Right lung (tissue), 5 donors: Measurements from ENCODE around the gene TRIM4. TPM values are rescaled to one million over a fixed set of nuclear protein-coding genes. Genes with fewer than 3 reads are reported as not detected.
"Not testable (repeated sequence)": the region's sequence is repeated elsewhere in the genome, so short reads cannot be mapped to it uniquely, and the experiment has no call there.

ENCODE experiments used
- DNase-seq, 2 donors: peaks; one replicate each; pipeline ENCODE4 v3.0.0-alpha.2; 2013
- polyA plus RNA-seq, 5 donors: library from polyadenylated mRNA; unstranded; fragments of 120-200 nt; gene quantifications; one replicate each; pipeline versions ENCODE4 v1.2.1 to v1.2.3, GENCODE V29; 2013; ENCODE audit warnings: inconsistent platforms in 1 of 5, low replicate concordance in 1 of 5; ENCODE audit not compliant: insufficient read length in 5 of 5, insufficient read depth in 1 of 5

The TRIM4 gene
- polyA plus RNA-seq, 5 donors: 35.0 to 45.0 (median 38.6) TPM

DNA sequence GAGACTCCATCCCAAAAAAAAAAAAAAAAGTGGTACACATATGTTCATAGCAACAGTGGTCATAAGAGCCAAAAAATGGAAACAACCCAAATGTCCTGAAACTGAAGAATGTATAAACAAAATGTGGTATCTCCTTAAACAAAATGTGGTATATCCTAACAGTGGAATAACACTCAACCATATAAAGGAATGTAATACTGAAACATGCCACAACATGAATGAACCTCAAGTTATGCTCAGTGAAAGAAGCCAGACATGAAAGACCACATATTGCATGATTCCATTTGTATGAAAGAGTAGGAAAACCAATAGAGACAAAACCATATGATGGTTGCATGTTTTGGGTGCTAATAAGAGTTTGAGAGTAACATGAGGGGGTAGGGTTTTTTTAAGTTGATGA lies 7.0 kb upstream of the TRIM4 start:
- DNase-seq: no peak

DNA sequence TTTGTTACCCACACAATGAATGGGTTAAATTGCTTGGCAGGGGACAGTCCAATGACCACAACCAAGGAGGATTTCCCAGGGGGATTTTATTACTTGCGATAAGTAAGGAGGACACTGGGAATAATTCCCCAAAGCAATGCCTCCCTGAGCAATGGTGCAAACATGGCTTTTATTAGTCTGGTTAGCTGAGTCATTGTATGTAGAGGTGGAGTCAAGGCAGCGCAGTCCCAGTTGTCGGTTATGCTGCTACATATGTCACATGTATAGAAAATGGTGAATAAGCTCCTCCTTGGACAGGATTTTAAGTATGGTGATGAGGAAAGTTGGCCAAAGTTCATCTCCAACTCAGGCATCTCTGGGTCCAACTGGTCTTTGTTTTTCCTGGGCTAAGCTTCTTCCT lies 3.9 kb upstream of the TRIM4 start:
- no peak for DNase-seq

DNA sequence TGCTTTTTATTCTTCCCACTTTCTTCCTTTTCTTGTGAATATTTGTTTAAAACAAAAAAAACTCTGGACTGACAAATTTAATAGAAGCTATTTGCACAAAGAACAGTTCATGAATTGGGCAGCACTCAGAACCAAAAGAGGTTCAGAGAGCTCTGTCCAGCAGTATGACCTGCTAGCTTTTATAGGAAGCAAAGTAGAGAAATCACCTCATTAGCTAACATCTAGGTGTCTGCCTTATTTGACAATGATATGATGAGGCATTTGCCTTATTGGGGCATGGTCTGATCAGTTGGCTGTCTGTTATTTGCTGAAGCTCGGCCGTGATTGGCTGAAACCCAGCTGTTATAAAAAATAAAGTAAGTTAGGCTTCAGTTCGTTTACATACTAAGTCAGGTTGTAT lies 819 bp upstream of the TRIM4 start:
- no peak for DNase-seq

DNA sequence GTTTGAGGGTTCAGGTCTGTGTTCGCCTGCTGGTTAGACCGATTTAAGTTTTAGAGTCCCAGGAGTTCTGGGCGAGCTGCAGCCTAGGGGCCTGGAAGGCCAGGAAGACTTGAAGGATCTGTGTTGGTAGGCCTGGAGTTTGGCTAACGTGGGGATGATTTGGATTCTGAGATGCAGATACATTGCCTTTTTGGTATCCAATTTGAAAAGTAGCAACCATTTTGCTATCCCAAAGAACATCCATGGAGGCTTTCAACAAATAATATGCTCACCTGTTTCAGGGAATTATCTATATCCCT lies 433 bp upstream of the TRIM4 start:
- no peak for DNase-seq

DNA sequence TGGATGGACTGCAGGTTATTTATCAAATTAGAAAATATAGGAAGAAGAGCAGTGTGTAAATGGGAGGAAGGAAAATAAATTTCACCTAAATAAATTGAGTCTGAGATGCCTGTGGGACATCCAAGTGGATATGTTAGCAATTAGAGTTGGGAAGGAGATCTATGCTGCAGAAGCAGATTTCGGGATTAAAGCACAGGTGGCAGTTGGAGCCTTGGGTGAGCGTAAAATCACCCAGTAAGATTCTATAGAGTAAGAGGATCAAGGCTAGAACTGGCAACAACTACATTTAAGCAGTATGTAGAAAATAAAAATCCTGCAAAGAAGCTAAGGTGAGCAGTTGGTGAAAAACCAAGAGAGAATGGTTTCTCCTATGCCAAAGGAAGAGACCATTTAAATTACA lies 8.4 kb downstream of the TRIM4 start:
- no peak for DNase-seq

DNA sequence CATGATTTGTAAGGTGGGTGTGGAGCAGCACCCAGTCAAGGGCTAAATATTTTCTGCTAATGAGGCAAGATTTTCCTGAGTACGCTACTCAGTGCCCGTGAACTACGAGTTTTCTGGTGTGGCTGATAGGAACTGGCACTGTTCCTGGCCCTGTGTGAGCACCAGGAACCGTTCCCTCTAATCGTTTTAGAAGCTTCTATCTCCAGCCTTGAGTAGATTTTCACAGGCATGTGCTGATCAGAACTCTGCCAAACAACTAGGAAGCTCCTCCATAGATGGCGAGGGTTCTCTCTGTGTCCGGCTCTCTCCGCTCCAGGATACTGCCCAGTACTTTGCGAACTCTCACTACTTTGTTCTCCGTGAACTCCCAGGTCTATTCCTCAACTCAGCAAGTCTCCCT lies 17.7 kb downstream of the TRIM4 start:
- no peak for DNase-seq

DNA sequence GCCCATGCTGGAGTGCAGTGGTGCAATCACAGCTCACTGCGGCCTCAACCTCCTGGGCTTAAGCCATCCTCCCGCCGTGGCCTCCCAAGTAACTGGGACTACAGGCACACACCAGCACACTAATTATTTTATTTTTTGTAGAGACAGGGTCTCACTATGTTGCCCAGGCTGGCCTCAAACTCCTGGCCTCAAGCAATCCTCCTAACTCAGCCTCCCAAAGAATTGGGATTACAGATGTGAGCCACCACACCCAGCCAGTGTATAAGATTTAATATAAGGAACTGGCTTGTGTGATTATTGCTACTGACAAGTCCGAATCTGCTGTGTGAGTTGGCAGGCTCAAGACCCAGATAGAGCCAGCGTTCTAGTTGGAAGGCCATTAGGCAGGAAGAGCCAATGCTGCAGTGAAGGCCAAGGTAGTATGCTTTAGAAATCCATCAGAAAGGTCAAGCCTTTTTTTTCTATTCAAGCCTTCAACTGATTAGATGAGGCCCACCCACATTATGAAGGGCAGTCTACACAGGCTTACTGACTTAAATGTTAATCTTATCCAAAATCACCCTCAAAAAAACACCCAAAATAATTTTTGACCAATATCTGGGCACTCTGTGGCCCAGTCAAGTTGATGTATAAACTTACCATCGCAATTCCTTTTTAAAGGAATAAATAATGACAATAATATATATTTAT lies 19.4 kb downstream of the TRIM4 start:
- DNase-seq: no peak

DNA sequence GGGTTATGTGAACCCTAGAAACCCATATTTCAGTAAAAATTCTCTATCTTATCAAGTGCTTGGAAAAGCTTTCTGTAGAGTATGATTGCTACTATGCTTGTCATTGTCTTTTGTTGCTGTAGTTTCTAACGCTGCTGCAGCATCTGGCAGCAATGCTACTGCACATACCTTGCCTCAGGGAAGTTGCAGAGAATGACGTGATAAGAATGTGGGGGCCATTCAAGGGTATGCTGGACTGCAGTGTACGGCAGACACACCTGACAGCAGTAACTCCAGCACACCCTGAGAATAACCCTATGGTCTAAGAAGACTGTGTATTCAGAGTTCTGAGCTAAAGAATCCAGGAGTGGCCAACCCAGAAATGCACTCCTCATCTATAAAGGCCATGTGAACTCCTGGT lies 20.5 kb downstream of the TRIM4 start:
- no peak for DNase-seq

DNA sequence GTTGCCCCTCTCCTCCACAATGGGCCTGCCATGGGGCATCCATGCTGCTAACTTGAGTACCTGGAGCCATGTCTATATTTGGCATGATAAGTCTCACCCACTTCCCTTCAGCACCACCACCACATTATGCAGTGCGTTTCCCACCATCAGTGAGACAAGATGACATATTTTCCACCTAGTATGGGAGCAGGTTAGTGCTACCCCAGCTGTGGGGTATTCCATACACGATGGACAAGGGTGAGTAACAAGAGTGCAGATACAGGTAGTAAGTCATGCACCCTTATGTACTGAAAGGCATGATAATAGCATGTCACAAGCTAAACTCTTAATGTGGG lies 21.3 kb downstream of the TRIM4 start:
- DNase-seq: no peak

DNA sequence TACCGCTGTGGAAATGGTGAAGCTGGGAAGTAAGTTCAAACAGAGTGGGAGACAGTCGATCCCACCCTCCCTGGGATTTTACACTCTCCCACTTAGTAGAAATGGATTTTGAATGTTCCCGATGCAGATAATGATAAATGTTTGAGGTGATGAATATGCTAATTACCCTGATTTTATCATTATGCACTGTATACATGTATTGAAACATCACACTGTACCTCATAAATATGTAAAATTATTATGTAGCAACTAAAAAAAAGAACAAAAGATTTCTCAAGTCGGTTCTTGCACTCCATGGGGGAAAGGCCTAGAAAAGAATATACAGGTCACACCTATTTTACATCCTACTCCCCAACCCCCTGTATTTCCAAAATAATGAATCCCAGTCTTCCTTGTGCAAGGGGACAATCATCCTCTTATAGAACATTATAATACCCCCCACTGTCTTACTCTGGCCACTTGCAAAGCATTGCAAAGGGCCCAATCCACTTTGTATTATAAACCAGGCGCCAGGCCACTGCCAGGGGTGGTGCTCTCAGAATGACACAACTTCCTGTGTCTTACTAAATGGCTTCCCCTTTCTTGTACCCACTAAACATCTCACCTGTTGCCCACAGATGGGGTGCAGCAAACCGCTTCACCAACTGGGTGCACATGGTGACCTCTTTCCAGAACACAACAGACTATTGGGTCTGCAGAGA lies 21.9 kb downstream of the TRIM4 start:
- no peak for DNase-seq

DNA sequence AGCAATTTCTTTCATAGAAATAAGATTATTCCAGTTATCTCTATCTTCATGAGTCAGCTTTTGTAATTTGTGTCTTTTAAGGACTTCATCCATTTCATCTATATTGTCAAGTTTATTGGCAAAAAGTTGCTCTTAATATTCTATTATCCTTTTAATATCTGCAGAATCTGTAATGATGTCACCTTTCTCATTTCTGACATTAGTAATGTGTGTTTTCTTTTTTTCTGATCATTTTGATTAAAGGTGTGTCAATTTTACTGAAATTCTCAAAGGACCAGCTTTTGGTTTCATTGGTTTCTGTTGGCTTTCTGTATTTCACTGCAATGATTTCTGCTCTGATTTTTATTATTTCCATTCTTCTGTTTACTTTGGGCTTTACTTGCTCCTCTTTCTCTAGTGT lies 24.6 kb downstream of the TRIM4 start:
- DNase-seq: no peak

DNA sequence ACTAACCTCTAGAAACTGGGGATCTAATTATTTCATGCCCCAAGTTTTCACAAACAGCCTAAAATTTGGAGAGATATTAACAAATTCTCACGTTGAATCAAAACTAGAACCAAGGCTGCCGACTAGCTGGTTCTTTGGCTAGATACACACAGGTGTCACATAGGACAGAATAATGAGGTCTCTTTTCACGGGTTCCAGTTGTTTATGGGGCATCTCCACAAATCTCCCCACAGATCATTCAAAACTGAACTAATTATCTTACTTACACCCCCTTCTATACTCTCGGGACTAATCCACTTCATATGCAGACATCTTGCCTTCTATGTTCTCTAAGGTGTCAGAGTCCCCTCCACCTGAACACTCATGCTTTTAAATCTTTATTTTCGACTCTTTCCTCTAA lies 26.1 kb downstream of the TRIM4 start:
- no peak for DNase-seq

DNA sequence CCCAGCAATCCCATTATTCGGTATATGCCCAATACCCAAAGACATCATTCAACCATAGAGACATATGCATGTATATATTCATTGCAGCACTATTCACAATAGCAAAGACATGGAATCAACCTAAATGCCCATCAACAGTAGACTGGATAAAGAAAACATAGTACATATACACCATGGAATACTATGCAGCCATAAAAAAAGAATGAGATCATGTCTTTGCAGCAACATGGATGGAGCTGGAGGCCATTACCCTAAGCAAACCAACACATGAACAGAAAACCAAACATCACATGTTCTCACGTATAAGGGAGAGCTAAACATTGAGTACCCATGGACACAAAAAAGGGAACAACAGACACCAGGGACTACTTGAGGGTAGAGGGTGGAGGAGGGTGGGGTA lies 29.0 kb downstream of the TRIM4 start:
- not testable (repeated sequence) for DNase-seq

DNA sequence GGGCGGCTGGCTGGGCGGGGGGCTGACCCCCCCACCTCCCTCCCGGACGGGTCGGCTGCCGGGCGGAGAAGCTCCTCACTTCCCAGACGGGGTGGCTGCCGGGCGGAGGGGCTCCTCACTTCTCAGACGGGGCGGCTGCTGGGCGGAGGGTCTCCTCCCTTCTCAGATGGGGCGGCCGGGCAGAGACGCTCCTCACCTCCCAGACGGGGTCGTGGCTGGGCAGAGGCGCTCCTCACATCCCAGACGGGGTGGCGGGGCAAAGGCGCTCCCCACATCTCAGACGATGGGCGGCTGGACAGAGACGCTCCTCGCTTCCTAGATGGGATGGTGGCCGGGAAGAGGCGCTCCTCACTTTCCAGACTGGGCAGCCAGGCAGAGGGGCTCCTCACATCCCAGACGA lies 31.0 kb downstream of the TRIM4 start:
- not testable (repeated sequence) for DNase-seq

DNA sequence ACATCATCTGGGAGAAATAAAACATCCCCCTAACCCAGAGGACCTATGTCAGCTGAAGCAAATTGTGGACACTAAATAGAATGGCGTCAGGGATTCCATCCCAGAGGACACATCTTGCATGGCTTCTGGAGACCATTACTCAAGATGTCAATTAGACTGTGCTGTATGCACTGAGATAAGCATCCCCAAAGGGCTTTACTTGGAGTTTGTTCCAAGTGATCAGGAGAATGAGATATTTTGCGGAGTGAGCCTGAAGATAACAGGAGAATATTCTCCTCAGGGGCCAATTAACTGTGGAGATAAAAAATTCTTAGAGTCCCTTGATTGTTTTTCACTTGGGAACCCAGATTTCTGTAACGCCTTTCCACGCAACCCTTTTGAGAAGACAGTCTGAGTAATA lies 38.0 kb downstream of the TRIM4 start:
- DNase-seq: no peak

DNA sequence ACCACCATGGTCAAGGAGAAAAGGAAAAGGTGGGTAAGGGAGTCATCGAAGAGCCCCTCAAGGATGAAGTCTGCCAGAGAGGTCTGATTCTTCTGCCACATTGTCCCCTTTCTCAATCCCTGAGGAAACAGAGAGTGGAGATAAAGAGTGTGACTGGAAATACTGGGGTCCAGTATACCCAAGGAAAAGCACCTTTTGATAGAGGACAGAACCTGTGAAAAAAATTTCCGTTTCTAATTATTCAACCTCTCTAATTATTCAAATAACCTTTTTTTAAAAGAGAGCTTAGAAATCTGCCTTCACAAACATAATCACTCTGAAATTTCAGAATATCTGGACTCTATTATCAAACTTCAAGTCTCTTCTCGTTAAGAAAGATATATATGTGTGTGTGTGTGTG lies 42.4 kb downstream of the TRIM4 start, which contains the start of gene OR2AE1:
OR2AE1 (minus strand) TSS at position 101 of the 400 bp plus-strand sequence; CDS start at position 101, 0 bp downstream.
- DNase-seq: no peak

DNA sequence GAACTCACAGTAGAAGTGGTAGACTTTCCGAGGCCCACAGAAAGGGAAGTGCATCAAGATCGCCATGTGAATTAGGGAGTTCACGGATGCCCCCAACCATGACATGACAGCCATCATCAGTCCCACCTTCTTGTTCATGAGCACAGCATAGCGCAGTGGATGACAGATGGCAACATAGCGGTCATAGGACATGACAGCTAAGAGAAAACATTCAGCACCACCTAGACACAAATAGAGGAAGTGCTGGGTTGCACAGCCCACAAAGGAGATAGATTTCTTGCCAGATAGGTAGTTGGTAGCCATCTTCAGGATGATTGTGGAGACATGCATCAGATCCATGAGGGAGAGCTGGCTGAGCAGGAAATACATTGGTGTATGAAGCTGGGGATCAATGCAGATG lies 42.8 kb downstream of the TRIM4 start:
- no peak for DNase-seq

DNA sequence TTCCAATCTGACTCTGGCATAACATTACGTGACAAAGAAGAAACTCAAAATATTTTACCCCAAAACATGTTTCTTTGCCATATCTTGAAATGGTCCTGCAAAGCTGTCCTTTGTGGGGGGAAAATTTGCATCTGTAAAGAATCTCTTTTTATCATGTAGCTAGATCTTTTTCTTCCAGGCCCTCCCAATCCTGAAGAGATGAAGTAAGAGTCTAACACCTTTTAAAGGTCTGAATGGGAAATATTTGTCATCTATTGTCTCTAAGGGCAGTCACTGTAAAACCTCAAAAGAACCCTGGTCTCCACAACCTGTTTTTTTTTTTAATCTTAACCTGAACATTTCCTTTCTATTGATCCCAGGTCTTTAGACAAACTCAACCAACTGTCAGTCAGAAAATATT lies 51.1 kb downstream of the TRIM4 start:
- no peak for DNase-seq

DNA sequence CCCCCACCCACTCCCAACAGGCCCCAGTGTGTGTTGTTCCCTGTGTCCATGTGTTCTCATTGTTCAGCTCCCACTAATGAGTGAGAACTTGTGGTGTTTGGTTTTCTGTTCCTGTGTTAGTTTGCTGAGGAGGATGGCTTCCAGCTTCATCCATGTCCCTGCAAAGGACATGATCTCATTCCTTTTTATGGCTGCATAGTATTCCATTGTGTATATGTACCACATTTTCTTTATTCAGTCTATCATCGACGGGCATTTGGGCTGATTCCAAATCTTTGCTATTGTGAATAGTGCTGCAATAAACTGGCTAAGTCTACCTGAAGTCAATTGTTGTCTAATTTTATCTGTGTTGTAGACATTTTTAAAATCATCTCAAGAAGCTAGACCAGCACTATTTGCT lies 51.9 kb downstream of the TRIM4 start:
- DNase-seq: not testable (repeated sequence)

DNA sequence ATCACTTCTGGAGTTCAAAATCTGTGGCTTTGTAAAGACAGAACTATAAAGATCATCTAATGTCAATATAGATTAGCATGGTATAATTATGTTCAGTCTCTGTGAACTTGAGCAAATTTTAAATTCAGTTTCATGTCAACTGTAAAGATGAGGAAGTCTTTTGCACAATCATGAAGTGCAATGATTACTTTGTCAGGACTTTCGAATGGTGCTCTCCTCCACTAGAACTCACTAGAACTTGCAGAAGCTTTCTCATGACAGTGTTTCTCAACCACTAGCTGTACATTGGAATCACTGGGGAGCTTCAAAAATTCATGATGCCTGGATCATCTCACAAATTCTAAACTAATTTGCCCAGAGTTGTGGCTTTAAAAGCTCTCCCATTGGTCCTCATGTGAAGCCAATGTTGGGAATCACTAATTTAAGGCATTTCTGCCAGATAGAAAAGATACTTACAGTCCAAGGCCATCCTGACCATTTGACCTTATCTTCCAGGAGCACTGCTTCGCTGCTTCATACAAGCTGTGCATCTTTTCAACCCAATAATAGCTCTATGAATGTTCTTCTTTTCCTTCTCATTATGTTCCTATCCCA lies 55.4 kb downstream of the TRIM4 start:
- DNase-seq: no peak

DNA sequence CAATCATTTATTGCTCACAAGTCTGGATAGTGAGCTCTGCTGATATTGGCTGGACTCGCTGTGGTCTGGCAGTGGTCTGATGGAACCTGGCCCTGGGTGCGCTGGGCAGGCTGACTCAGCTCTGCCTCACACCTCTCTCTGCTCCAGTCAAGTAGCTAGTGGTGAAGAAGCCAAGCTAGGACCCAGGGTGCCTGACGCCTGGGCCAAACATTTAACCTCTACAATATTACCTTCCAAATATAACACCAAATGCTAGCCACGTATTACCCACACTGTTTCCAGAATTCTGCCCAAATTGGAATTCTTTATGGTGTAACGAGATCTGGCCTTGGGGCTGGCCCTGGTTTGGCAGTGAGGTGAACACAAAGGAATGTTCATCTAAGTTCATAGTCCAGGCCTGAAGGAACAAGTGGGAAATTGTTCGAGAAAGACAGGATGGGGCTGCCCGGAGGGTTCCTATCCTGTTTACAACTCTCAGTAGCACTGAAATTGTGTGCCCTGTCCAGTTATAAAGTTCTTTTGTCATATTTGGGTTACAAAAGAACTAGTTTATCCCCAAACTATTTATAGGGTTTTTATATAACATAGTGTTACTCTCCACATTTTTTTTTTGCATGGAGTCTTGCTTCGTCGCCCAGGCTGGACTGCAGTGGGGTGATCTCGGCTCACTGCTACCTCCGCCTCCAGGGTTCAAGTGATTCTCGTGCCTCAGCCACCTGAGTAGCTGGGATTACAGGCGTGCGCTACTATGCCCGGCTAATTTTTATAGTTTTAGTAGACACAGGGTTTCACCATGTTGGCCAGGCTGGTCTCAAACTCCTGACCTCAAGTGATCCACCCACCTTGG lies 58.8 kb downstream of the TRIM4 start:
- no peak for DNase-seq

DNA sequence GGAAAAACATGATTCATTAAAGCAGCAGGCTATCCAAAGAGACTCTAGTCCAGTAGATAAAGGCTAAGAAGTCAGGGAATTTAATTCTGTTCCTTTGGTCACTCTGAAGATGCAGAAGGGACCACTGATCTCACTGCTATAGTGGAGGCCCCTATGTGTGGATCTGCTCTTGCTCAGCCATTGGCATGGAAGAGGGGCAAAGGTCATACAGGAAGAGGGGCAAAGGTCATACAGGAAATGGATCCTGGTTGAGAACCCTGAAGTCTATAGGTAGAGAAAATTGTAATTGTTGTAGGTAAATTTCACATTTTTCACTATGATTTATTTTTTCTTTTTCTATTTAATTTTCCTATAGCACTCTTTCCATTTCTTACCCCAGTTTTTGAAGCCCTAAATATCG lies 64.1 kb downstream of the TRIM4 start:
- no peak for DNase-seq
